Heart left ventricle (tissue), 13 donors: Measurements from ENCODE around the gene IFNL4.

ENCODE experiments used
- CTCF ChIP-seq, 12 donors: fragments of 200-600 bp; sonication (generic) in 4 of 12; IDR thresholded peaks; one replicate each; pipeline versions ENCODE4 v1.5.0 to v1.8.0; 2018 to 2022; ENCODE audit warnings: antibody characterized with exemption in 12 of 12, mild to moderate bottlenecking in 5 of 12
- POLR2A ChIP-seq, 2 donors: fragments of 450-650 bp; IDR thresholded peaks; one replicate each; pipeline ENCODE4 v1.6.1; 2017; ENCODE audit warnings: antibody characterized with exemption in 2 of 2, mild to moderate bottlenecking in 2 of 2, moderate library complexity in 2 of 2
- donor health status: ischemic (EF 13 %, LVEDD 7.1; RV severe dilation, severe dysfunction).
- donor health status: DM: no; HTN: yes; CAD: no.
- donor health status: DM: no; HTN: no; CAD: no.
- donor health status: ischemic (EF 25% LVEDD 6.9; RV normal size, moderate dysfunction).
- donor health status: ischemic (EF 25% LVEDD 5.7; RV mildly dilated, moderate dysfunction).
- donor health status: ischemic (EF 35%, LVEDD 5.7; RV mildly dilated, moderate dysfunction).
- donor health status: nonischemic (EF 11% LVEDD 7.7; RV severe dilation, severe dysfunction).
- donor health status: DM: yes; HTN: yes; CAD: no.
- donor health status: PGD.
- donor health status: ischemic (EF 29% LVEDD 5.4; RV normal size, mild dysfunction).
- donor health status: nonischemic (EF 23%, LVEDD 6.1; RV moderate dilation, normal function).

- no peak for TF ChIP-seq CTCF (IDR thresholded peaks at IDR 0.05)
- TF ChIP-seq POLR2A (IDR thresholded peaks at IDR 0.05) = no peak
These were observed 18.4 kb downstream of the IFNL4 start for GRCh38 chr19:39230096-39230764.
